Fibroblast of the conjunctiva (primary cell): Measurements from ENCODE around the gene TSC22D1.

ENCODE experiments used
- DNase-seq: peaks from one replicate; pipeline ENCODE4 v3.0.0-alpha.2; 2010; ENCODE audit warnings: low read depth

The TSC22D1 gene

GRCh38 chr13:44404261-44405132 lies 171.6 kb downstream of the TSC22D1 start:
- DNase-seq: no peak

- DNase-seq: no peak
Measured at GRCh38 chr13:44403461-44404056, 172.6 kb downstream of the TSC22D1 start.

GRCh38 chr13:44402899-44403445 lies 173.2 kb downstream of the TSC22D1 start:
- no peak for DNase-seq

GRCh38 chr13:44401577-44401976 lies 174.6 kb downstream of the TSC22D1 start:
- DNase-seq: no peak

- no peak for DNase-seq
Measured at GRCh38 chr13:44400736-44401135, 175.4 kb downstream of the TSC22D1 start.

GRCh38 chr13:44399074-44399473 lies 177.1 kb downstream of the TSC22D1 start:
- no peak for DNase-seq

- DNase-seq: no peak
Measured at GRCh38 chr13:44398606-44399005, 177.5 kb downstream of the TSC22D1 start.

GRCh38 chr13:44397766-44398223 lies 178.3 kb downstream of the TSC22D1 start:
- no peak for DNase-seq

- DNase-seq: peak; percentile 26
Measured at GRCh38 chr13:44396701-44397580, 179.2 kb downstream of the TSC22D1 start.

GRCh38 chr13:44395976-44396694 lies 180.0 kb downstream of the TSC22D1 start:
- DNase-seq: no peak

- no peak for DNase-seq
Measured at GRCh38 chr13:44394658-44395057, 181.5 kb downstream of the TSC22D1 start.

- DNase-seq: no peak
Measured at GRCh38 chr13:44393391-44393790, 182.7 kb downstream of the TSC22D1 start.

GRCh38 chr13:44389876-44390275 lies 186.3 kb downstream of the TSC22D1 start:
- no peak for DNase-seq

- DNase-seq: no peak
Measured at GRCh38 chr13:44389060-44389666, 187.0 kb downstream of the TSC22D1 start.

GRCh38 chr13:44388427-44389059 lies 187.6 kb downstream of the TSC22D1 start:
- no peak for DNase-seq

GRCh38 chr13:44386913-44387556 lies 189.1 kb downstream of the TSC22D1 start:
- DNase-seq: no peak

GRCh38 chr13:44385847-44386246 lies 190.3 kb downstream of the TSC22D1 start:
- no peak for DNase-seq

GRCh38 chr13:44385401-44385800 lies 190.7 kb downstream of the TSC22D1 start:
- DNase-seq: no peak

- no peak for DNase-seq
Measured at GRCh38 chr13:44384778-44385177, 191.4 kb downstream of the TSC22D1 start.

- no peak for DNase-seq
Measured at GRCh38 chr13:44383945-44384344, 192.2 kb downstream of the TSC22D1 start.
